ENCODE measurements around the gene PER3.

PER3 gene

GRCh38 chr1:7879228-7879627, 95.1 kb downstream of the PER3 start:
- no peak for DNase-seq

GRCh38 chr1:7884757-7885156, 100.7 kb downstream of the PER3 start:
- DNase-seq = no peak

GRCh38 chr1:7885513-7886404, 101.7 kb downstream of the PER3 start:
- DNase-seq = peak; percentile 51

GRCh38 chr1:7886405-7886745, 102.3 kb downstream of the PER3 start:
- peak; percentile 5 for DNase-seq

GRCh38 chr1:7888248-7889081, 104.4 kb downstream of the PER3 start:
- DNase-seq = no peak

GRCh38 chr1:7890853-7891252, 106.8 kb downstream of the PER3 start:
- DNase-seq = no peak

- DNase-seq = no peak
These were observed 107.7 kb downstream of the PER3 start for GRCh38 chr1:7891804-7892203.

DNA sequence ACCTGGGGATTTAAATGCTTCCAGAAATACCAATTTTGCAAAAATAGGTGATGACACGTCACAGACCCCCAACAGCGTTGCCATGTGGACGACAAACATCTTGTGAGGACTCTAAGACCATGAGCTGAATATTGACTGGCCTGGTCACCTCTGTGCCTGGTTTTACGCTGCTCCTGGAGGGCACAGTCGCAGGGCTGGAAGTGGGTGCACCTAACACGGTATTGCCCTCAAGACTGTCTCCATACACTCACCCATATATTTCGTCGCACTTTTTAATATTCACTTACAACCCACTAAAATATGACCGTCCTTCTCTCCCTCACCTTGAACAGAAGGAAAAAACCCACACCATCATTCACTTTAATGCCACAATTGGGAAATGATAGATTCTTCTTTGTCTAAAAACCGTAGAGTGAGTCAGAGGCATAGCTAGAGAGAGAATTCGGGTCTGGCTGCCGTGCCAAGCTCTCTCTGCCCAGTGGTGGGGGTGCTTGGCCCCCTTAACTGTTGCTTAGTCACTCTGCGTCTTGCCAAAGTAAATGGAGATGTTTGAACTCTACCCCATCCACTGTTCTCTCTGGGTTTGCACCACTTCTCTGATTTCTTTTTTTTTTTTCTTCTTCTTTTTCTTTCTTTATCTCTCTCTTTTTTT, 109.6 kb downstream of the PER3 start:
- no peak for DNase-seq
